K562 (cell line): ENCODE data around the gene LEMD3. TPM values are rescaled to one million over a fixed set of nuclear protein-coding genes. Genes with fewer than 3 reads are reported as not detected.

Experiments used
- ADNP ChIP-seq: fragments of 200-800 bp; sonication (Bioruptor generic); IDR thresholded peaks from 2 replicates; pipeline ENCODE4 v1.6.1; 2016; ENCODE audit warnings: missing genetic modification characterization, missing compliant biosample characterization
- DACH1 ChIP-seq: fragments of 450-650 bp; IDR thresholded peaks from 2 replicates; pipeline ENCODE4 v1.6.1; 2018; ENCODE audit not compliant: partially characterized antibody
- GATAD2B ChIP-seq: fragments of 450-650 bp; IDR thresholded peaks from 2 replicates; pipeline ENCODE4 v1.6.1; 2017; ENCODE audit warnings: mild to moderate bottlenecking, borderline replicate concordance
- GMEB1 ChIP-seq: fragments of 250-450 bp; sonication (Bioruptor Pico); IDR thresholded peaks from 2 replicates; pipeline ENCODE4 v1.4.0; 2020; ENCODE audit warnings: mild to moderate bottlenecking
- JUND ChIP-seq, 2 experiments: IDR thresholded peaks; 2 replicates in 1 of 2; 3 replicates in 1 of 2; pipeline ENCODE4 v1.6.1; 2011; ENCODE audit warnings: borderline replicate concordance in 2 of 2, low read depth in 2 of 2, low read length in 2 of 2, improper control_type of control experiment in 1 of 2, missing biosample characterization in 1 of 2, missing genetic modification characterization in 1 of 2, missing genetic modification reagents in 1 of 2
- MCM2 ChIP-seq: fragments of 450-650 bp; IDR thresholded peaks from 2 replicates; pipeline ENCODE4 v1.6.1; 2017; ENCODE audit warnings: low read depth, mild to moderate bottlenecking
- PTTG1 ChIP-seq: fragments of 450-650 bp; IDR thresholded peaks from 2 replicates; pipeline ENCODE4 v1.6.1; 2016; ENCODE audit warnings: low read depth, mild to moderate bottlenecking, missing genetic modification characterization, missing compliant biosample characterization
- TRIM25 ChIP-seq: fragments of 450-650 bp; IDR thresholded peaks from 2 replicates; pipeline ENCODE4 v1.7.0; 2016; ENCODE audit warnings: borderline replicate concordance
- TSHZ1 ChIP-seq: fragments of 250-450 bp; sonication (Bioruptor Pico); IDR thresholded peaks from 2 replicates; pipeline ENCODE4 v1.4.0; 2020; ENCODE audit warnings: mild to moderate bottlenecking, moderate library complexity
- ZFP91 ChIP-seq: sonication (generic); formaldehyde crosslinking; IDR thresholded peaks from 2 replicates; pipeline ENCODE4 v1.8.0; 2022; ENCODE audit warnings: mild to moderate bottlenecking, missing genetic modification reagents
- ZFX ChIP-seq: sonication (generic); formaldehyde crosslinking; IDR thresholded peaks from 2 replicates; pipeline ENCODE4 v1.8.0; 2022; ENCODE audit warnings: mild to moderate bottlenecking, missing genetic modification reagents, moderate library complexity
- ZNF766 ChIP-seq: fragments of 200-800 bp; sonication (Bioruptor generic); conservative IDR thresholded peaks from 2 replicates; pipeline ENCODE4 v1.6.1; 2016; ENCODE audit warnings: missing genetic modification characterization, missing compliant biosample characterization
- polyA plus RNA-seq, 8 experiments: library from polyadenylated mRNA; depleted of rRNA in 4 of 8; stranded (reverse) in 5 of 8; unstranded in 3 of 8; fragments of >200 nt; fragmentation: Nextera tagmentation in 2 of 8; fragmentation: Illumina TruSeq in 1 of 8; extraction: Ambion mirVana in 2 of 8; extraction: Trizol in 1 of 8; gene quantifications; 2 replicates each; pipeline versions ENCODE4 v1.2.1 to v1.2.3, GENCODE V29; 2011 to 2014; ENCODE audit warnings: inconsistent platforms in 1 of 8, missing spikeins in 1 of 8
- total RNA-seq, 7 experiments: library from RNA; depleted of rRNA in 6 of 7; stranded (reverse); fragments of >200 nt in 6 of 7; fragmentation: Illumina TruSeq in 2 of 7; extraction: Trizol in 2 of 7; gene quantifications; 2 replicates each; pipeline versions ENCODE4 v1.2.1 to v1.2.3, GENCODE V29; 2011 to 2021; ENCODE audit warnings: low replicate concordance in 1 of 7

LEMD3 gene
- total and polyA plus RNA-seq, 9 of the 15 experiments (the other 6 are each of a cell fraction or from before 2014, with no cell fraction given) = 6.8 to 37.4 (median 17.2) TPM

GRCh38 chr12:65182012-65182739, 12.8 kb downstream of the LEMD3 start (continued):
- TF ChIP-seq ZFP91 (CRISPR knock-in tag) = no peak
- TF ChIP-seq ZFX (CRISPR knock-in tag) = no peak
- no peak for TF ChIP-seq MCM2
- no peak for TF ChIP-seq ZNF766
- TF ChIP-seq JUND (IDR thresholded peaks at IDR 0.05; ENCODE audit: borderline replicate concordance, low read depth, low read length) = no peak
- no peak for TF ChIP-seq JUND (tag; IDR thresholded peaks at IDR 0.05; ENCODE audit: borderline replicate concordance, low read depth, low read length)
- no peak for TF ChIP-seq PTTG1 (tag)
- no peak for TF ChIP-seq GATAD2B
- no peak for TF ChIP-seq GMEB1 (CRISPR knock-in tag)
- TF ChIP-seq TRIM25 = no peak
- TF ChIP-seq ADNP = peak; percentile 73; the same call in 1 of the 2 replicates
- no peak for TF ChIP-seq TSHZ1 (CRISPR knock-in tag)
- peak; percentile 15 for TF ChIP-seq DACH1
